T-helper 9 cell (primary cell): ENCODE data around the gene RAB8B.

ENCODE experiments used
- DNase-seq: peaks from one replicate; pipeline ENCODE4 v3.0.0-alpha.2; 2020

Gene RAB8B

DNA sequence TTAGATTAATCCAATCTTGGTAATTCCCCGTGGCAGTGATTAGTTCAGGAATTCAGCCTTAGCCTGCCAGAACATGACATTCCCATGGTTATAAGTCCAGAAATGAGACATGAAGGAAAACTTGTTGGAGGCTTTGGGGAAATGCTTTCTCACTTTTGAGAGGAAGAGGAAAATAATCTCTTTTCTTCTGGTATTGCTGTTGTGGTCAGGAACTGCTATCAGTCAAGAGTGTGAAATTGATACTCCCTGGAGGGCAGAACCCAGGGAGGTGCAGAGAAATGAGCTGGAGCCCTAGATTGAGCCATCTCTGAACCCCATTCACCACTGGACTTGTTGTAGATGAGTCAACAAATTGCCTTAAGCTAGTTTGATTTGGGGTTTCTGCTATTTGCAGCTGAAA, 49.4 kb downstream of the RAB8B start:
- no peak for DNase-seq

DNA sequence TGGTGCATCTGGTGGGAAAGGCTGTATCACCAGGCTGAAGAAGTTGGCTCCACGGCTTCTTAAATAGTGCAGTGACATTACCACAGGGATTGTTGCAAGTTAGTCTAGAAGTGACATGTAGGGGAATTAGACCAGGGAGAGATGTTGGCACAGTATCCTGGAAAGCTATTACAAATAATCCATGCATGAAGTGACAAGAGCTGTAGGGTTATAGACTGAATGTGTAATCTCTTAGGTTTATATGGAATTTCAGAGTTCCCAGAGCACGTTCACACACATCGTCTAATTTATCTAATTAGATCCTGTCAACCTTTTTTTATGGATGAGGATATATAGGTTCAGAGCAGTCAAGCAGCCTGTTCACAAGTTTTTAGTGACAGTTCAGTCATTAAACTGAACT, 50.7 kb downstream of the RAB8B start:
- no peak for DNase-seq

DNA sequence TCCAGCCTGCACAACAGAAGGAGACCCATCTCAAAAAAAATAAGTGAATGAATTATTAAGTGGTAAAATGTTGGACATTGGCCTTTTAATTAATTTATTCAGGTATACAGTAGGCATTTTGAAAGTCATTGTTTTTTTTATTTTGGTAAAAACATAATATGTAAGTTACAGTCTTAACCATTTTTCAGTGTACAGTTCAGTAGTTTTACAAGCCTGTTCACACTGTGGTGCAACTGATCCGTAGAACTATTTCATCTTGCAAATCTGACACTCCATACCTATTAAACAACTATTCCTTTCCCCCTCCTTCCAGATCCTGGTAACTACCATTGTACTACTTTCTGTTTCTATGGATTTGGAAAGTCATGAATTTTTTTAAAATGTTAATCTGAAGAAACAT, 51.9 kb downstream of the RAB8B start:
- DNase-seq = no peak

DNA sequence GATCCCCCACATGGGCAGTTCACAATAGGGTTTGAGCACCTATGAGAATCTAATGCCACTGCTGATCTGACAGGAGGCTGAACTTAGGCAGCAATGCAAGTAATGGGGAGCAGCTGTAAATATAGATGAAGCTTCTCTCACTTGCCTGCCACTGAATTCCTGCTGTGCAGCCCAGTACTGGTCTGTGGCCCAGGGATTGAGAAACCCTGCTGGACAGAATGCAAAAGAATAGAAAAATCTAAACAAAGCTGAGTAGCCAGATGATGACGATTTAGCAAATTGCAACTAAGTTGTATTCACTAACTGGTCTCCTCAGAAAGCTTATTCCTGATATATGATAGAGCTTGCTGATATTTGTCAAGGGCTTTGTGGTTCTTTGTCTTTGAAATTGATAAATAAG, 53.7 kb downstream of the RAB8B start:
- no peak for DNase-seq

DNA sequence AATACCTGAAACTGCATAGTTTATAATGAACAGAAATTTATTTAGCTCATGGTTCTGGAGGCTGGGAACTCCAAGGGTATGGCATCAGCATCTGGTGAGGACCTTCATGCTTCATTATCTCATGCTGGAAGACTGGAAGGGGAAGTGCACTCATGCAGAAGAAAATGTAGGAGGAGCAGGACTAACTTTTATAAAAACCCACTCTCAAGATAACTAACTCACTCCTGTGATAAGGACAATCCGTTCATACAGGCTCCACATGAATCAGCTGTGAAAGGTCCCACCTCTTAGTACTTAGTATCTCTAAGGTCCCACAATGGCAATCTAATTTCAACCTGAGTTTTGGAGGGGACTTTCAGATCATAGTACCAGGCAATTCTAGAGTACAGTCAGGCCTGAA, 54.4 kb downstream of the RAB8B start:
- DNase-seq = no peak

DNA sequence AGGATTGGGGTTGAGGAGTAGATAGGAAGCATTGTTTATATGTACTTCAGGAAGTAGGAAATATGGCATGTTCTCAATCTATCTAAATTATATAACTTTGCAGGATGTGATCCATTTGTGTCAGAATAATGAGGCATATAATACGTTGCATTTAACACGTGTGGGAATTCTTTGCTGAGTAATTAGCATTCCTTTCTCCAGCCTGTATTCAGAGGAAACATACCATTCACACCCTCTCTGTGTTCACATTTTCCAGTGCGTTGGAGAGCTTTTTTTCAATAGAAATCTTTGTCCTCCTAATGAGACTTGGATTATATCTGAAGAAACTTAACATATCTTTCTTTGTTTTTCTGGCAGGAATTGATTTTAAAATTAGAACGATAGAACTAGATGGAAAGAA, 55.0 kb downstream of the RAB8B start:
- no peak for DNase-seq

DNA sequence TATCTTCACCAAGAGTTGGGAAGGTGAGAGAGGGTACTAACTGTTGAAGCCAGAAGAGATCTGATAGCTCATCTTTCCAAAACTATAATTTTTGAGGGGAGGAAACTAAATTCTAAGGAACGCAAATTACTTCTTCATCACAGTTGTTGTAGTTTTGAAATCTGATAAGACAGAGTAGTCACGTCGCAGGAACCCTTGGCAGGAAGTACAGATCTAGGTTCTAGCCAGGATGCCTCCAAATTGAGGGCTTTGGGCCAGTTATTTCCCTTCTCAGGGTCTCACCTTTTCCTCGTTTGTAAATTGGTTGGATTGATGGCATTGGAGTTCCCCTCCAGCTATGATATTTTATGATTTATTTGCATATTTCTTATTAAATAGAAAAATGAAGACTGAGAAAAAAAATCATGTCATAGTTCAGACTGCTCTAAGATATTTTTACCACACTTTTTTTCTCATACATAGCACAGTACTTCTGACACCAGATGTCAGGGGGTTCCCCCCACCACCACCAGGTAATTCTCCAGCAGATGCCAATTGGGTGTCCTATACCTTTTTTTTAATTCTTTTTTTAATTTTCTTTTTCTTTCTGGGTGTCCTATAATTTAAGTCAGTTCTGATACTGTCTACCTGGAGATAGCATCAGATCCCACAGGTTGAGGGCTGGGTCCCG, 55.7 kb downstream of the RAB8B start:
- DNase-seq = no peak

DNA sequence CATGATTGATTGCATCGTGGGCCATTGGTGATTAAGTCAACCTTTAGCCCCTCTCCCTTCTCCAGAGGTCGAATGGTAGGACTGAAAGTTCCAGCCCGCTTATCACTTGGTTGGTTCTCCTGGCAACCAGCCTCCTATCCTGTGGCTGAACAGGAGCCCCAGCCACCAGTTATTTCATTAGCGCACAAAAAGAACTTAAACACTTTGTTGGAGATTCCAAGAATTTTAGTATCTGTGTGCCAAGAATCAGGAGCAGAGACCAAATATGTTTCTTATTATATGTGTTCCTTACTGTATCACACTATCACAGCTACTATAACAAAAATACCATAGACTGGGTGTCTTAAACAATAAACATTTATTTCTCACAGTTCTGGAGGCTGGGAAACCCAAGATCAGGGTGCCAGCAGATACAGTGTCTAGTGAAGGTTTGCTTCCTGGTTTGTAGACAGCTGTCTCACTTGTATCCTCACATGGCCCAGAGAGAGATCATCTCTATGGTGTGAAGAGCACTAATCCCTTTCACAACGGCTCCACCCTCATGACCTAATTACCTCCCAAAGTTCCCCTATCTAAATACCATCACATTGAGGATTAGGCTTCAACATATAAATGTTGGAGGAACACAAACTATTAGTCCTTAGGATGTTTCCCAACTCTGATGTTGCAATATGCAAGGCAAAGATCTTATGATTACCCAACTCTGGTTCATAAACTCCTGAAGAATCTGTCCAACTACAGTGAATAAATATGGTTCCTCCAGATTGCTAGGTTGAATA, 57.5 kb downstream of the RAB8B start:
- DNase-seq = no peak

DNA sequence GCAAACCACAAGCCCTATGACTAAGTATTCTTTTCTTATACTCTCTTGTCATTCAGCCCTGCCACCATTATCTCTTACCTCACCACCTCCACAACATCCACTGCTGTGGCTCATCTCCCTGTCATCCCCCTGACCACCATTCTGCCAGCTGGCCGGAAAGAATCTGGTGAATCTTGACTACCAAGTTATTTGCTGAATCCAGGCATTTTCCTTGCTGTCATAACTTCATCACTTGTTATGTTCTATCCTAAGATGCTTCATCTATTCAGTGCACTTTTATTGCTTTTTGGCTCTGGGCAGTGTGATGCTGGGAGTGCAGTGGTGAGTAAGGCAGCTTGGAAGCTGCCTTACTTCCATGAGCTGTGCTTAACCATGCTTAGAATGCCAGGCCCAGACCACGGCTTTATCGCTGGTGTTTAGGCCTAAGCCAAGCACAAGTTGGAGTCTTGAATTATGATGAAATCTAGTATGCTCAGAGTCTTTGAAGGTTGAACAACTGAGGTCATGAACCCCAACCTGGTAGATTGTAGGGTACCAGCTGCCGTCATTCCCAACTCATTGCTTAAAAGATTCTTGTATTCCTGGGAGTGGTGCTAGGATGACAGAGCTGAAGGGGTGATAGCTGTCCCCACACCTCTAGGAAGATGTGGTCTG, 61.0 kb downstream of the RAB8B start:
- no peak for DNase-seq

DNA sequence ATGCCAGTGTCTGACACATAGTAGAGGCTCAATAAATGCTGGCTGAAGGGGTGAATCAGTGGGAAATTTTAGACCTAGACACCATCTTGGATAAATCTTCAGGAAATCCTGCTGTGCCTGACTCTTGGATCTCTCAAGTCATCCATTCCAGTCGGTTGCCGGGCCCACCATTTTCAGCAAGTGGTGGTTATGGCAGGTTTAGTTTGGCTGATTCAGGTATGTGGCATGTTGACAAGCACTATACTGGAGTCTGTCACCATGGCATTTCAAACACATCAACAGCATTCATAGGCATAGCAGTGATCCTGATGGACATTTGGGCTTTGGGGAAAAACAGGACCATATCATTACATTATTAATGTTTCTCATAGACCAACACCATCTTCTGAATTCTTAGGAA, 62.3 kb downstream of the RAB8B start:
- no peak for DNase-seq

DNA sequence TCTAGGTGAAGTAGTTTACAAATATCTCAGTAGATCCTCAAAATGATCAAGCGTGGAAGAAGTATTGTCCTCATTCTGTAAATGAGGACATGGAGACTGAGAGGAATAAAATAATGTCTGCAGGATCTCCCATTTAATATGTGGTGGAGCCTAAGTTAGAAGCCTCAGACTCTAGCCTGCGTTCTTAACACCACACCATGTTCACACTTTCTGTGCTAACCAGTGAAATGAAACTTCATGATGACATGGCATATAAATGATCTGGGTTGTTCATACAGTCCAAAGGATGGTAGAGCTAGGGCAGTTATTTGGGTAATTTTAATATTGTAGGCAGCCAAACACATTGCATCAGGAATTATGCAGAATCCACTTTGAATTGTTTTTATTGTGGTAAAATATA, 62.9 kb downstream of the RAB8B start:
- DNase-seq = no peak

DNA sequence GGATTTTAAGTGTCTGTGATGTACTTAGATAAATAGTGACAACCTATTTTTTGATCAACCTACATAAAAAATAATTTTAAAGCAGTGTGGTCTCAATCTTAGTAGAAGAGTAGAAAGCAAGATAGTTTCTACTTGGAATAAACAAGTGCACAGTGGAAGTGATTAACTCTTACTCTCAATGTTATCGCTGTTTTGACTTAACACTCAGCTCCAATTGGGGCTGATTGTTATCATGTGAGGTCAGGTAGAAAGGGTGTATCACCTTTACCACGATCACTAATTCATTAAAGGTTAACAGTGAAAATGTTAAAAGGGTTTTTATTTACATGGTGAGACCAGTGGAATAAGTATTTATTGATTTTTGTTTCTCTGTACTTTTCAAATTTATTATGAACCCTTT, 65.6 kb downstream of the RAB8B start:
- no peak for DNase-seq

DNA sequence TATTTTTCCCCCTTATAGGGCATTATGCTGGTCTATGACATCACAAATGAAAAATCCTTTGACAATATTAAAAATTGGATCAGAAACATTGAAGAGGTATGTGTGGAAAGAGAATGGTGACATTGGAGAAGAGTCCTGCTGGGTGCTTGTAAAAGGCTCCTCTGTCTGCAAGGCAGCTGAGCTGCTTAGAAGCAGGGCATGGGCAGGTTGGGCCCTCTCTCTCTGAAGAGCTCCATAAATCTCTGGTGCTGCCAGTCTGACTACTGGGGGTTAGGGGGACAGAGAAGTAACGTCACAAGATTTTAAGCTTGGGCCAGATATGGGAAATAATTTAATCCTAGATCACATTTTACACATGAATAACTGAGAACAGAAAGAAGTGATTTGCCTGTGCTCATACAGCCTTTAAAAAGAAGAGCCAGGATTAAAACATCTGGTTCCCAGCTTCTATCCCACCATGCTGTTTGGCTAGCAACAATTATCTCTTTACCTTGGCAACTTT, 66.1 kb downstream of the RAB8B start:
- DNase-seq = no peak

DNA sequence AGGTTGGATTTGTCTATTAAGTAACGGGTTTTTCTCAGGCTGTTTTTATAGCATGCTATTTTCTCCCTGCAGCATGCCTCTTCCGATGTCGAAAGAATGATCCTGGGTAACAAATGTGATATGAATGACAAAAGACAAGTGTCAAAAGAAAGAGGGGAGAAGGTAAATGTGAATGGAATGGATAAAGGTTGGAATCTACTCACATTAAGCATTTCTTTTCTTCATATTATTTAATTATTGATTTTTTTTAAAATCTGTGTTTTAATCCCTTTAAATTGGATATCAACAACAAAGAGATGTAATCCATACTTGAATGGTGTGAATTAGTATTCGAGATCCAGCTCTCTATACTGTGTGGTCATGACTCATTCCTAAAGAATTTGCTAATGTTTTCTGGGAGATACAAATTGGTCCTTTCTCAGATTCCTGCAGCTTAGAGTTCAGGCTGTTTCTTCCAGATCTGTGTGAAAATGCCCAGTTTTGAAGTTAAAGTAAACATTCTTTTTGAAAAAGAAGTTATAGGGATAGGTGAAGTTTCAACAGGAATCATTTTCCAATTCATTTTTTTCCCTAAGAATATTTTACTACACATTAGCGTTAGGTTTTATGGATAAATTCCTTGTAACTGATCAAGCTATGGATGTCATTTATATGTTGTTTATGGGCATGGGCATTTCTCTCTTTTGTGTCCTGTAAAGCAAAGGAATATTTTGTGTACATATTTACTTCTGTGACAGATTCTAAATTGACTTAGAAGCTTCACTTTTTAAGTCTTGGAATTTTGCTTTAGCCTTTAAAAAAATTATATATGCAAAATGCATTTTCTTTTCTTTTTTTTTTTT, 67.2 kb downstream of the RAB8B start:
- DNase-seq = no peak

DNA sequence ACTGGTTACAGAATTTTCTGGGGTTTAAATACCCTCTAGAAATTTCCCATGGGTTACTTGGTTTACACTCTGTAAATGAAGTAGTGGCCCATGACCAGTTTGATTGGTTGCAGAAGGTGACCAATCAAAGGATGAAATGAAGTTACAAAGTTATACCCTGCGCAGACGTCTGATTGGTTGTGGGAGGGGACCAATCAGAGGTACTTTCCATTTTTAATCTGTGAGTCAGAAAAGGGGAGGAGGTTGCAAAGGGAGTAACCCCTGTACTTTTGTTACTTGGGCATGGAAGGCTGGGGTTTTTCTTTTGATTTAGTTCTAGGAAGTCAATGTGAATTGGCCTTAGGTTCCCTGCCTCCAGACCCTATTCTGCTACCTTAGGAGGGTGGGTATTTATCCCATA, 69.3 kb downstream of the RAB8B start:
- DNase-seq = no peak

DNA sequence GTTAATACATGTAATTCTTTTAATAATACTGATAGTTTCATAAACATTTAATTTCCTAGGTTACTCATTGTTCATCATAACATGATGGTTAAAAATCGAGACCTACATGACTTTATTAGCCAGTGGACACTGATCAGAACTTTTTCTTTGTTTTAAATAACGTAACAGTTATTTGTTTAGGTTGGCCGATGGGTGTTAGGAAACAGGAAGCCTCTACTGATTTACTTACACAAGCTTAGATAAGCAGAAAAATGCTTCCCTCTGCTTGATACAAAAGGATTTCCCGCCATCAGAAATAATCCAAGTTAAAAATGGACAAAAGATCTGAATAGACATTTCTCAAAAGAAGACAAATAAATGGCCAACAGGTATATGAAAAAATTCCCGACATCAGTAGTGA, 71.4 kb downstream of the RAB8B start:
- no peak for DNase-seq

DNA sequence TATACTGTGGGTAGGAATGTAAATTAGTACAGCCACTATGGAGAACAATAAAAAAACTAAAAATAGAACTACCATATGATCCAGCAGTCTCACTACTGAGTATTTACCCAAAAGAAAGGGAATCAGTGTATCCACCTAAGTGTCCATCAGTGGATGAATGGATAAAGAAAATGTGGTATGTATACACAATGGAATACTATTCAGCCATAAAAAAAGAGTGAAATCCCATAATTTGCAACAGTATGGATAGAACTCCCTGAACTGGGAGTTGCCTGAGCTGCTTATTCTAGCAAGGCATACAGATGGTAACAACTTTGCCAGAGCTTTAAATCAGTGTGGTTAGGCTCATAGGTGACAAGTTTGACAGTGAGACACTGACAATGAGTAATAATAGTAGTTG, 71.9 kb downstream of the RAB8B start:
- DNase-seq = no peak

DNA sequence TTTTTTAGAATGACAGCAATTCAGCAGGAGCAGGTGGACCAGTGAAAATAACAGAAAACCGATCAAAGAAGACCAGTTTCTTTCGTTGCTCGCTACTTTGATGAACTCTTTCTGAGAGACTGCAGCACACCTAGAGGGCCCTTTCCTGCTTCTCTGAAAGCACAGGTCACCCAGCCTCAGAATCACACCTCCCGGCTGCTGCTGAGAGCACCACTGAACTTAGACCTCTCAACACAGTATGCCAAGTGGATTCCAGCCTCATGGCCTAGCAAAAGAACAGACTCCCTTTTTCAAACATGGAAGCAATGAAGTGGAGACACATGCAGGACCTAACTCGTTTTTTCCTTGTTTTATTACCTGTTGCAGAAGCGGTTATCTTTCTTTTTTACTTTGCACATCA, 74.1 kb downstream of the RAB8B start:
- no peak for DNase-seq

DNA sequence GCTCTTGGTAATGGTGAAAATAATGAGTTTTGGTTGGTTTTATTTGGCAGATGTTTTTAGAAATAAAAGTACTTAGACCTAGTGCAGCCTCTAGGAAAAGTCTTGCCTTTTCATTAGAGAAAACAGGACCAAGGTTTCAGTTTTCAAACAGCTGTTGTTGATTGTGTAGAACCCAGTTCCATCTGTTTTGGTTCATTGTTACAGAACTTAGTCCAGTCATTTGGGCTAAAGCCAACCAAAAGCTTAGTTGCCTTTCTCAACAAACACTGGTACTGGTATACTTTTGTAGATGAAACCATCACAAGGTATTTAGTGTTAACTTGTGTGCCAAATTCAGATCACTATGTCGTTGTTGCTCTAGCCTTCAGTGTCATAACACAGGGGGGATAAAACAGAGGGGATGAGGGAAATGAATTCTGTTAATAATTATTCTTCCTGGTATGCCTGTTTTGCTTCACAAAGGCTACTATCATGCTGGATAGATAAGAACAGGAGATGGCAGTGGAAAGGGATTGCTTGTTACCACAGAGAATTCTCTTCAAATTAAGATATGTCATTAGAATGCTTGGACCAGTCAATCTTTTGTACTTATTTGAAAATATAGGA, 75.4 kb downstream of the RAB8B start:
- no peak for DNase-seq

DNA sequence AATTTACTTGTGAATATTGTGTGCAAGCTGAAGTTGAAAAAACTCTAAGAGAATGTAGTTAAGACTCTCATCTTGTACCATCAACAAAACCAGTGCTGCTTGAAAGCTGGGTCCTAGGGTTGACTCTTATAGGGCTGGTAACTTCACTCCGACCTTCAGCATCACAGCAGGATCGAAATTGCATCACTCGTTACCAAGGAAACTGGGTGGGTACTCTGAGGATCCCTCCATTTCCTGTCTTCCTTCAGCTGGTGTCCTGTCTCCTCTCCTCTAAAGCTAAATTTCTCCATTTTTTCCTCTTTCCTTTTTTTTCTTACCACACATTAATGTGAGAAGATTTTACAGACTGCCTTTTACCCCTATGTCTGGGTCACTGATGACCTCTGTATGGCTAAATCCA, 85.0 kb downstream of the RAB8B start:
- DNase-seq = no peak

DNA sequence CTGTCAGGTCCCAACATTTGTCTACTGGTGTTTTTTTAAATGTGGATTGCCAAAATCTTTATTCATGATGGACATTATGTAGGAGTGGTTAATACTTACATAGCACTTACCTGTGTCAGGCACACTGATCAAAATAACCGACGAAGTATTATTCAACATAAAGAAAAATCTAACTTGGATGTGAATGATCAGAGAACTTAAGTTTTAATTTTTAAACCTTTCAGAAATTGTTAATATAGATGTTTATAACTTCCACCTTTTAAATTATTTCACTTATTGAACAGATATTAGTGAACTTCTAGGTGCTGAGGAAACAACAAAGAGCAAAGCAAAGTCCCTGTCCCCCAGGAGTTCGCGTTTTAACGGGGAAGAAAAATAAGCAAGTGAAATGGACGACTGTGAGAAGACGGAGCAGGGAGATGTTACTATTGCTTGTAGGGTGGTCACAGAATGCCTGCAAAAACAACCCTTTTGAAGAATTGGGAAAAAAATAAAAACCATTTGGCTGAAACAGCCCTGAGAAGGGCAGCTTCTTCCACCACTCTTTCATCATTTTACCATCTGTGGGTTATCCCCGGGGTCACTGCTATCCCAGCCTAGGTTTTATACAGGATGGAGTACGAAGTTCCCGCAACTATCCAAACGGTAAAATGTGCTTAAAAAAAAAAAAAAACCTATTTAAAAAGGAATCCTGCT, 87.1 kb downstream of the RAB8B start:
- DNase-seq = no peak
